ENCODE data around the gene MTMR10.

Gene MTMR10, protein sequence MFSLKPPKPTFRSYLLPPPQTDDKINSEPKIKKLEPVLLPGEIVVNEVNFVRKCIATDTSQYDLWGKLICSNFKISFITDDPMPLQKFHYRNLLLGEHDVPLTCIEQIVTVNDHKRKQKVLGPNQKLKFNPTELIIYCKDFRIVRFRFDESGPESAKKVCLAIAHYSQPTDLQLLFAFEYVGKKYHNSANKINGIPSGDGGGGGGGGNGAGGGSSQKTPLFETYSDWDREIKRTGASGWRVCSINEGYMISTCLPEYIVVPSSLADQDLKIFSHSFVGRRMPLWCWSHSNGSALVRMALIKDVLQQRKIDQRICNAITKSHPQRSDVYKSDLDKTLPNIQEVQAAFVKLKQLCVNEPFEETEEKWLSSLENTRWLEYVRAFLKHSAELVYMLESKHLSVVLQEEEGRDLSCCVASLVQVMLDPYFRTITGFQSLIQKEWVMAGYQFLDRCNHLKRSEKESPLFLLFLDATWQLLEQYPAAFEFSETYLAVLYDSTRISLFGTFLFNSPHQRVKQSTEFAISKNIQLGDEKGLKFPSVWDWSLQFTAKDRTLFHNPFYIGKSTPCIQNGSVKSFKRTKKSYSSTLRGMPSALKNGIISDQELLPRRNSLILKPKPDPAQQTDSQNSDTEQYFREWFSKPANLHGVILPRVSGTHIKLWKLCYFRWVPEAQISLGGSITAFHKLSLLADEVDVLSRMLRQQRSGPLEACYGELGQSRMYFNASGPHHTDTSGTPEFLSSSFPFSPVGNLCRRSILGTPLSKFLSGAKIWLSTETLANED

DNA sequence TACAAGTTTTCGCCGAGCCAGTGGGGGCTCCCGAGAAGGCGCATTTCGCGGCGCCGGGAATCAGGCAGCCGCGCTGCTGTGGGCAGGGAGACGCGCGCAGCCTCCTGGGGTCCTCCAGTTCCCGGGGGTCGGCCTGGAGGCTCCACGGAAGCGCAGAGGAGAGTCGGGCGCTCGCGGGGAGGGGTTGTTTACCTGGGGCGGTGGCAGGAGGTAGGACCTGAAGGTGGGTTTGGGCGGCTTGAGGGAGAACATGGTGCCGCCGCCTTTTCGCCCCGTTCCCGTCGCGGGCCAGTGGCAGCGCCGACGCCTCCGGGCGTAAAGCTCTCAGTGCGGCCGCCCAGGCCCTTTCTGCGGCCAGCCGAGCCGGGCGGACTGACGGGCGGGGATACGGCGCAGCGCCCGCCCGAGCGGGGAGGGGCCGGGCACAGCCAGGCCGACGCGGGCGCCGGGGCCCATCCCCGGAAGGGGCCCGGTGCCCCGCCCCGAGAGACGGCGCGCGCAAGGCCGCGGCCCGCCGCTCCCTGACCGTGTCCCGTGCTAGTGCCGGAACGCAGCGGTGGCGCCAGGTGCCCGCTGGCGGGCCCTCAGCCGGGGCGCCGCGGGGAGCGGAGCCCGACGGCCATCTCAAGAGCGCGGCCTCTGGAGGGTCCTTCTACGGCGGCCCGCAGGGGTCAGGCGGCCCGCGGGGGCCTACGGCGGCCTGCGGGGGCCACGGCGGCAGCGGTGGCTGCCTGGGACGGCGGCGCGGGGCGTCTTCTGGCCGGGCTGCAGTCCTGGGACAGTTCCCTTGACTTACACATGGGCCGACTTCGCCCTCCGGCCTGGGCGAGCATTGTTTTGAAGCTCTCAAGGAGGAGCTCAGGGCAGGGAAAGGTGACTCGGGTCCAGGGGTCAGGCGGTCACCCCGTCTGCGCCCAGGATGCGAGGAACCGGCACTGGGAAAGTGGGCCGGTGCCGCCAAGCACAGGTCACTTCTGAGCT lies at the start of gene MTMR10:
TSS of gene MTMR10 (minus strand) at position 374 of the 981 bp plus-strand sequence. CDS start at position 252, 122 bp downstream.
- DNase-seq = no peak

DNA sequence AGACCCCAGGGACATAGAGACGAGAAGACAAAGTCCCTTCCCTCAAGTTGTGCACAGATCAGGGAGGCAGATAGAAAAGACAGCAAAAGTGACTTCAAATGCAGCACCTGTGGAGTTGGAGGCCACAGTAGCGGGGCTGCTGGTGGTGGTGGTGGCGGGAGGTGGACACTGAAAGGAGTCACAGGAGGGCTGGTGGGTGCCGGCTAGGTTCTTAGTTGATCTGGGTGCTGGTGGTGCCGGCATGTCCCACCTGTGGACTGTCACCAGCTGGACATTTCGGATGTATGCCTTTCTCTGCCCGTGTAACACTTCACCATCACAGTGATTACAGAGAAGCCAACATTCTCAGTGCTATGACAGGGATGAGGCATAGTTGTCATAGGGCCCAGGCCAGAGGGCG lies 49.2 kb upstream of the MTMR10 start:
- DNase-seq = no peak

DNA sequence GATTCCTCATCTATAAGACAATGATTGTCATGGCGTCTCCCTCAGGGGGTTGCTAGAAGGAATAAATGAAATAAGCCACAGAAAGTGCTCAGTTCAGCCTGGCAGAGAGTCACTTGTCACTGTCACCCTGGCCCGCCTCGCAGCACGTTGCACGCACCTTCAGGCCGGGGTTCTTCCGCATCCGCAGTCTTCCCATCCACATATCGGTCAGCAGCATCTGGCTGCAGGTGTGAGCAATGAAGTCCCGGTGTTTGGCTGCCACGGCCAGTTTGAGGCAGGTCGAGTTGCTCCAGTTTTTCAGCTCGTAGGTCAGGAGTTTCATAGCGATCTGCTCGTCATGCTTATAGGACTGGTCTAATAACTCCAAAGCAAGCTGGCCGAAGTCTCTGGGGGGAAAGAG lies 48.5 kb upstream of the MTMR10 start:
- no peak for DNase-seq

DNA sequence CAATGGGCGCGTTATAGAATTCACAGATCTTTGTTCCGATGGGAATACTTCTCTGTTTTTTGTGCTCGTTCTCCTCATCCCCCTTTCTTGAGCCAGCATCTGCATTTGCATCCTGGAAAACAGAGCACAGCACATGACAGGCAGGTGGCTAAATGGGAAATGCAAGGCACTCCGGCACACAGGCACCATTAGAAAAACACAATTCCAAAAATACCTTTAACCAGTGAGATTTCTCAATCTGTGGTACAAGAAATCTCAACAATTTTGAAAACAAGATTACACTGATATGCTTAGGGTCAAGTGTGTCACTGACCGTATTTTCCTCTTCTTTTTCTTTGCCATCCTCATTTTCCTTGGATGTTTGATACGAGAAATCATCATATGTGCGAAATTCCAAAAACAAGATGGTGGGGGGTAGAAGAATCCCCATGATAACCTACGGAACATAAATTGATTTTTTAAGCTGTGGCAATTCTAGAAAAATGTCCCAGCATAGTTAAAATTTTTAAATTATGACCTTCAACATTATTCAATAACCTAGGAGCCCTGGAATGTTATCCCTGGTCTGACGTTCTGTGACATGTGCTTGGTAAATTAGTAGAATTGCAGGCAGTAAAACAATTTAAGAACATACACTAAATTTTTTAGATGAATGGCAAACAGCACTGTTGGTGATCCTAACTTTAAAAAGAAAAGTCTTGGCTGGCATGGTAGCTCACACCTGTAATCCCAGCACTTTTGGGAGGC lies 46.5 kb upstream of the MTMR10 start:
- DNase-seq = no peak

DNA sequence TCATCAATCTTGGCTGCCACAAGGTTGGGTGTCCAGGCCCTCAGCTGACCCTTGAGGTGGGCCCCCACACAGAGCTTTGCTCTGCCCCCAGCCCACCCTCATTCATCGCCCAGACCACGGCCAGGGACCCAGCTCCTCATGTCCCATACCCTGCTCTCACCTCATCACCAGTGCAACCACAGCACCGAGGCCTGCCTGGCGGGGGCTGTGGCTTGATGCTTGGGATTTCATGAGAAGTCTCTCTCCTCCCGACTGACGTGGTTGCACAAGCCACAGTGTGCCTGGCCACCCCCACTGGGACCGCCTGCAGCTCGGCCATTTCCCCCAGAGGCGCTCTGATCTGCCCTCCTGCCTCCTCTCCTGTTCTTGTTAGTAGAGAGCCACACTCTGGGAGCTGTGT lies 45.4 kb upstream of the MTMR10 start:
- no peak for DNase-seq

DNA sequence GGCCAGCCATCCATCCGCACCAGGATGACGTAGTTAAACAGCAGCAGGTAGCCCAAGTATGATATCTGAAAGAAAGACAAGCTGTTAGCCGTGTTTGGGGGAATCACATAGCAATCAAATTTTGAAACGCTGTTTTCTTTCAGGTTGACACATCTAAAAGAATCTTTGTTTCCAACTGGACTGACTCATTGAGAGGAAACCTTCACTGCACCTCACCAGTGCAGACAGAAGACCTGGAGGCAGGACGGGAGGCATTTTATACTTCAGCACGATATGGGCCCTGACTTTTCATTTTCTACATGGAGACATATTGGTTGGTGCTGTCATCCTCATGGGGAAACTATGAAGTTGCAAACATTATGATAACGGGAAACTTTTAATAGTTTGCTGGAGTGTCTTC lies 44.2 kb upstream of the MTMR10 start:
- no peak for DNase-seq

DNA sequence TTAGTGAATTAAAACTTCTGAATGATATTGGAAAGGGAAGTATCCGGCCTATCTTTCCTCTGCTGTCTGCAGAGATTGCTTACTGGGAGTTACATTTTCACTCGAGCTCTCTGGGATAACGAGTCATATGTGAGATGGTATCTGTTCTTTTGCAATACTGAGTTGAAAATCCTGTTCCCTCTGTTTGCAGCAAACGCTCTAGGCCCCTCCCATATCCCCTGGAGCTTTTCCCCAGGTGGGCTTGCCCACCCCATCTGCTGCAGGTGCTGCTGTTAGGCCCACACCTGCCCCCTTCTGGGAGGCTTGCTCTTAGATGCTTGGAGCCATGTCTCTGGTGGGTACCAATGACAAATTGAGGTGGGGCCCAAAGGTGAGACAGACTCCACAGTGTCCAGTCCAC lies 42.7 kb upstream of the MTMR10 start:
- no peak for DNase-seq

DNA sequence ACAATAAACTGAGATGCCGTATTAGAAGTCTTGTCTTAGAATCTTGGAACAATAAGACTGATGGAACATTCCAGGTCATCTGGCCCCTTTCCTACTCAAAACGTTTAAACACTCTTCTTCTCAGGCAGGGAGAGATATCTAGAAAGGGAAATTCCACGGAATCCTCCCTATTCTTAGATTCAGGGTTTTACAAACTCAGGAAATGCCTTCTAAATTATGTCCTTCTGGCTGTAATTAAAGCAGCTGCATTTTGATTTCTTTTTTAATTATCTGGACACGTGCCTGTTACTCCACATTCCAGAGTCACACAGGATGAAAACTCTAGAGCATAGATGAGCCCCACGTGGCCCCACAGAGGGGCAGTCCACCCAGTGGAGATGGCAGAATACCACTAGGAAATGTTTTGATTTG lies 41.5 kb upstream of the MTMR10 start:
- DNase-seq = no peak

DNA sequence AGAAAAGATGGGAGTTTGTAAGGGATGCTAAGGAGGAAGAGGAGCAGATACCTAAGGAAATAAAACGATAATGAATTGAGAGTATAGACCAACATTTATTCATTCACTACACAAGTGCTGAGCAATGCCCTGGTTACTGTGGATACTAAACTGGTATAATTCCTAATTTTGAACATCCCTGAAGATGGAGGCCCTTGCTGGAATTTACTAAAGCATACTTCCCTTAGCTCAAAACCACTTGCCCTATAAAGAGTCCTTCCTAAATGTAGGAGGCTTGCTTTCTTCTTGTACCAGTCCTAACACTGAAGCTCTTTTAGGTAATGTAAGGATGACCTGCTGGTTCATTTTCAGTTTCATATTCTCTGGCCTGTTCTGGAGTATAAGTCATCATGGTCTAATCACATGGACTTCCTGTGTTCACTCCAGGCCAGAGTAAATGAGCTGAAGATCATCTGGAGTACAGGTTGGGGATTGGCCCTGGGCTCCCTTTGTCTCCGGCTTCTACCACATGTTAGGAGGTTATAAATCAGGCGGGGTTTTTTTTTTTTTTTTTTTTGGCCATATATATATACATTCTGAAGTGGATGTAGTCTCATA lies 40.1 kb upstream of the MTMR10 start:
- DNase-seq = no peak

DNA sequence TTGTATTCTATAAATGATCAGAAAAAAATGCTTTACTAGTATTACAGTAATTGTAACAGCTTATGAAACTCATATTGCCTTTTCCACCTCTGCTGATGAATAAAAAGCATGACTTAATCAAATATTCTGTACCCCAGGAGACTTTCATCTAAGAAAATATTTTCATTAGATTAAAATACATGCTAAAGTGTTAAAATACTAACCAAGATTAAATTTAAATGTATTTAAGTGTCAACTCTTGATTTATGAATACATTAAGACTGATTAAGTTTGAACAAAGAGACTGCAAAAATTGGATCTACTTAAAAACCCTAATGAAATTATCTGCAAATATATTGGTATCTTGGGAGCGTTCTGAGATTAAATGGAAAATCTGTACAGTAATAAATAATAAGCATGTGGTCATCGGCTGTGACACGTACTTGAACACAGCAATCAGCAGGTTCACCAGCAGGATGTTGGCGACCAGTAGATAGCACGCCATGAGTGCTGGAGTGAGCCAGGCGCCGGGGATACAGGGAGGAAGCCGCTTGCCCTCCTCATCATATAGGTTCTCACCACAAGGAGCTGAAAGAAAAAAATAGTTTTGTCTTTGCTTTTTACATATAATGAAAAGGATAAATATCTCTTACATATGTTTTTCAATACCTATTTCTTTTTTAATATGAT lies 36.6 kb upstream of the MTMR10 start:
- no peak for DNase-seq

DNA sequence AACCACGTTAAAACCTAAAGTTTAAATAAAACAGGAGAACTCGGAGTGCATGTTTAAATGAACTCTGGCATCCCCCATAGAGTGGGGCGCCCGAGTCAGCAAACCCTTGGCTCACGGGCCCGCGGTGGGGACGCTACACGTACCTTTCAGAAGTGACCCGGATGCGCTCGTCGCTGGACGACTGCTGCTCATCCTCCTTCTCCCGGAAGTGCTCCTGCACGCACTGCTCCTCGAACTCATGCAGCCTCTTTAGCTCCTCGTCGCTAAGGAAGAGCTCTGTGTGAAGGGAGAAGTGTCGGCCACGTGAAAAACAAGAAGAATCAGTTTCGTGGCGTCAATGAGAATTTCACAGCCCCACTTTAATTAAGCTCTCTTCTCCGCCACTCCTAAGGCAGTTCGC lies 34.6 kb upstream of the MTMR10 start:
- DNase-seq = no peak

DNA sequence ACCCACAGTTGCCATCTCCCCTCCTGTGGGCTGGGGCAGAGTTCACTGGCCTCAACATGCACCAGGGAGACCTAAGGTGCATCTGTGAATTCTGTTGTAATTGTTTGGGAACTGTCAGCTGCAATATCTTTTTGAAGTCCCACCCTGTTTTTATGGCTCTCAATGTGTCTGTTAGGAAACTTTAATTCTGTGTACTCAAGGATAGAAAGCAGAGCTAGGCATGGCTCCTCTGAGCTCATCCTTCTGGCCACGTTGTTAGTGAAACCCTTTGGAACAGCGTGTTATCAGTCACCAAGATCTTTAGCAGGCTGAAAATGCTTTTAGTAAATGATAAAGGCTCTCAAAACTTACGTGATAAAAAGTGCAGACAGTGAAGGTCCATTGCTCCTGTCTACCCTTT lies 33.6 kb upstream of the MTMR10 start:
- no peak for DNase-seq

DNA sequence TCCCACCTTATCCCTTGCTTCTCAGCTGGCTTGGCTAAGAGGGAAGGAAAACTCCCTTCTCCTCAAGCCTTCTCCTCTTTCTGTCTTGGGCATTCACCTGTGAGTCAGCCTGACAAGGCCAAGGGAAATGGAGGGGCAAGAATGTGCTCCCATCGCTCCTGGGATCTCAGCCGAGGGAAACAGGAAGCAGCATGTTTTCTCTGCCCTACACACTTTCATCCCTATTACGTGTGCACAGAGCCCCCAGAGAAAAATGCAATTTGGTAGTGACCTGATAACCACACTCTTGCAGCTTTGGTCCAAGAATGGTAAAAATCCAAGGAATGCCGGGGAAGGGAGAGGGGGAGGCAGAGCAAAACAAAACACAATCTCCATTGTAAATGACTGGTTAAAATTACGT lies 32.9 kb upstream of the MTMR10 start:
- no peak for DNase-seq

DNA sequence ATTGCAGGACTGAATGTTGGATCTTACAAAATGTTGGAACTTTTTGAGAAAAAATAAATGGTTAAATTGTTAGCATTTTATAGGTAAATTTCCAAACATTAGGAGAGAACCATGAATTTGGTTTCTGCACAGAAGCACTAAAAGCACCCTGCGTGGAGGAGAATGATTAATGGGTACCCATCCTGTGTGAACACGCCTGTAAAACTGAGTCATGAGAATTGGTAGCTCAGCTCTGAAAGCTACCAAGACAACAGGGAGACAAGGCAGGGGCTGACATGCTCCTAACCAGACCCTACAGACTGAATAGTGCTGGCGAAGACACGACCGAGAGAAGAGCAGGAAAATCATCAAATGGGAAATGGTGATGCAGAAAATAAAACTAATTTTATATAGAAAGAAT lies 32.4 kb upstream of the MTMR10 start:
- DNase-seq = no peak

DNA sequence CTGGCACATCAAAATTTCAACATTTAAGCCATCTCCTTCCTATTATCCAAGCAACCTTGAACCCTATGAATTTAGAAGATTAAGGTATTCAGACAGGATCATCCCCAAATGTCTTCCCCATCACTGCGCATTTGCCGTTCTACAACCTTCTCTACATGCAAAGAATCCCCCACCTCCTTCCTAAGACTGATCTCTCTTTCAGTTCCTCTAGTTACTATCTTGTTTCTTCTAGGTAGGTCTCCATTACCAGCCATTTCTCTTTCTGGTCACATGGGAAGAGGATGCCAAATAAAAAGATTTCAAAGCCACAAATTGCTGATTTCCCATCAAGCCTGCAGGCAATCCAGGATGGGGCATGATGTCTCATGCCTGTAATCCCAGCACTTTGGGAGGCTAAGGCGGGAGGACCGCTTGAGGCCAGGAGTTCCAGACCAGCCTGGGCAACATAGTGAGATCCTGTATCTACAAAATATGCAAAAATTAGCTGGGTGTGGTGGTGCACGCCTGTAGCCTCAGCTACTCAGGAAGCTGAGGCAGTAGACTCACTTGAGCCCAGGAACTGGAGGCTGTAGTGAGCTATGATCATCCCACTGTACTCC lies 29.7 kb upstream of the MTMR10 start:
- DNase-seq = no peak

DNA sequence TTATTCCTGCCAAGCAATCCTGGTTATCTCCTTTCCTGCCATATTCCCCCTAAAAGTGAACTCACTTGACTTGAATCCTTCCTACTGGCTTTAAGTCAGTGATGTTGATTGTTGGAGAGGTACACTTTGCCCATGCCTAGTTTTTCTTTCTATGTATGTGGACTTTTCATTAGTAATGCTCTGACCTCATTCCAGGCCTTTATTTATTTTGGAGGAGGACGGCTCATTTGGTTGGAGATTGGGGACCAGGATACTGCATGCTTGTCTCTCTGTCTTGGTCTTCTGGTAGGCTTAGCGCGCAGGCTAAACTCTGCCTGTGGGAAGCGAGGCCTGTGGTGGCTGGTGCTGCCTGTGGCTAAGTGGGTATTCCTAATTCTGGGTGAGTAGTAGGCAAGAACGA lies 29.1 kb upstream of the MTMR10 start:
- DNase-seq = no peak

DNA sequence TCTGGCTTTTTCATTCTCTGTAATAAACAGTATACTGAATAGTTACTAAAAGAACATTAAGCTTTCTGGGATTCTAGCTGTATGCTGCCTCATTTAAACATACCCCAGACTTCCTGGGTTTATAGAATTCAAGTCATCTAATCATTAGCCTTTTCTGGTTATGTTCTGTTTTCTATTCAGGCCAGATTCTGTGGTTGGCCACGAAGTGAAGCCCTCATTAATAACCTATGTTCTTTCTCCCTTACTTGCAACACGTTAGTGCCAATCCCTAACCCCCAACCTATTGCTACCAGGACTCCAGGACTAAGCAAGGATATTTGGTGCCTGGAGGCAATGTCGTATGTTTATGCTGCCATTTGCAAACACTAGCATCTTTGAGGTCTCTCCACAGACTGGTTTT lies 28.6 kb upstream of the MTMR10 start:
- no peak for DNase-seq

DNA sequence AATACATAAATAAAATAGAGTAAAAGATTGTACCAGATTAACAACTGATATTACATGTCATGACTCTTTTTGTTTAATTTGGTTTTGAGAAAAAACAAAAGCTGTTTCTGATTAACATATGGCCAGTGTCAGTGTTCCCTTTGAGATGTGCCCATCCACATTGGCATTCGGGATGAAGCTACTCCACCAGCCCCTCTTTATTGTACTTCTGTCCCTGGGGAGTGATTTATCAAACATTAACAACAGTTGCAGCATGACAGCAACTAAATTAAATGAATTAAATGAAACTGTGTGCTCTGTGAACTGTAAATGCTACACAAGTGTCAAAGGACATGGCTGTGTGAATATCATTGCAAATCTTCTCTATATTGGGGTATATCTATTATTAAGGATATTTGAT lies 25.9 kb upstream of the MTMR10 start:
- DNase-seq = no peak

DNA sequence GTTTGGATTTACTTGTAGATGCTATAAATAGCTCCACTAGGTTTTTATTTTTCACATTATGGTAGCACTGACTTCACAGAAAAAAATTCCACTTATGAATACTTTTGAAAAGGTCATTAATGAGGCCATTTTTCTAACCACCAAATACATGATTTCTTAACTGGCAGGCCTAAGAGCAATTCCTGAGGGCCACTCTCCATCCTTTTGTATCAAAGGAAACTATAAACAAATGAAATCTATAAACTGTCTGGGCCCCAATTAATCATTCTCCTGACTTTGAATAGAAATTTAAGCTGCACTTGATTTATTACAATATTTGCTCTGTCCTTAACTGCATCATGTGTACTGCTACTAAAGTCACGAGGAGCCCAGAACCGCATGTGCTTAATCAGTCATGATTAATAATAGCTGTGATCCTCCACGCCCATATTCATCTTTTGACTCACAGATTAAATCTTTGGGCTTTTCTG lies 25.1 kb upstream of the MTMR10 start:
- peak; percentile 40 for DNase-seq

DNA sequence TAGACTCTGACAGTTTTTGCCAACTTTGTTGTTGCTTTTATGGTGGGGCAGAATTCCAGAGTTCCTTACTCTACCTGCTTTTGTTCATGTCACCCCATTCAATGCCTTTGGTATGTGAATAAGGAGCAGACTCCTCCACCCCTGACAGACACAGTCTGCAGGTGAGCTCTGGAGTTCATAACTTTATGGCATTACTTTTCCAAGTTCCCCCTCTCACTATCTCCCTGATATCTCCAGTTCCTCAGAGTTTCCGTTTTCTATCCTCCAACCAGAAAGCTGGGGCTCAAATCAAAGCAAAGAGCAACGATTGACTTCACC lies 23.1 kb upstream of the MTMR10 start:
- no peak for DNase-seq

Measured in NCI-H1417 treated with DMSO at 0.1 percent for 48 hours (cell line).